HG02938 (cell line): ENCODE data around the gene BMPR1B.

ENCODE experiments used
- ATAC-seq: cut with Tn5 transposase; IDR thresholded peaks from one replicate; pipeline ENCODE4 v1.9.1; 2021; ENCODE audit warnings: mild to moderate bottlenecking, moderate library complexity; ENCODE audit not compliant: unreplicated experiment

Gene BMPR1B

DNA sequence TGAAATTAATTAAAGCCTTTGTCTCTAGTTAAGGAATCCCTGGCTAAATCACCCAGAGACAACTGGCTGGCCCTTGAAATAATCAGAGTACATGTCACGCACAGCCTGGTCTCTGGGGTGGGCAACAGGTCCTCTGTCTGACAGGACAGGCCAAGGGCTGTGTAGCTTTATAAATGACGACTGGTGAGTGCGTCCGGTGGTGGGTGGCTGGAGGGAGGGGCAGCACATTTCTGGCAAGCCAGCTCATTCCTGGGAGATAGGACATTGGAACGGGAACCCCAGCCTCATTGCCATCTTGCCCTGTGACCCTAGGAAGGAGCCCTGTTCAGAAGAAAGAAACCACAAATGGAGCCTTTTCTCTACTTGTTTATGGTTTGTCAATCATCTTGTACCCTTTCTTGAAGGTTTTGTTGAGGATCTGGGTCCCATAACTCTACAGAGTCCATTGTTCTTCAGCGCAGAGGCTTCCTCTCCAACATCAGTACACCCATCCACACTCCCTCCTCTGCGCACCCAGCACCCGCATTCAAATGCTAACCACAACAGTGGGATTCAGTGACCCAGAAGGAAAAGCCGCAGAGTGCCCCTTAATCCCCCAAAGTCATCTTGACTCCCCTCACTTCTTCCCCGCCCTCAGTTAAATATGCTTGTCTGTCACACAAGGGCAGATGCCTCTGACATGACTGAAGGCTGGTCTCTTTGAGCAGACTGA is 422.9 kb downstream of the BMPR1B start:
- ATAC-seq: no peak

DNA sequence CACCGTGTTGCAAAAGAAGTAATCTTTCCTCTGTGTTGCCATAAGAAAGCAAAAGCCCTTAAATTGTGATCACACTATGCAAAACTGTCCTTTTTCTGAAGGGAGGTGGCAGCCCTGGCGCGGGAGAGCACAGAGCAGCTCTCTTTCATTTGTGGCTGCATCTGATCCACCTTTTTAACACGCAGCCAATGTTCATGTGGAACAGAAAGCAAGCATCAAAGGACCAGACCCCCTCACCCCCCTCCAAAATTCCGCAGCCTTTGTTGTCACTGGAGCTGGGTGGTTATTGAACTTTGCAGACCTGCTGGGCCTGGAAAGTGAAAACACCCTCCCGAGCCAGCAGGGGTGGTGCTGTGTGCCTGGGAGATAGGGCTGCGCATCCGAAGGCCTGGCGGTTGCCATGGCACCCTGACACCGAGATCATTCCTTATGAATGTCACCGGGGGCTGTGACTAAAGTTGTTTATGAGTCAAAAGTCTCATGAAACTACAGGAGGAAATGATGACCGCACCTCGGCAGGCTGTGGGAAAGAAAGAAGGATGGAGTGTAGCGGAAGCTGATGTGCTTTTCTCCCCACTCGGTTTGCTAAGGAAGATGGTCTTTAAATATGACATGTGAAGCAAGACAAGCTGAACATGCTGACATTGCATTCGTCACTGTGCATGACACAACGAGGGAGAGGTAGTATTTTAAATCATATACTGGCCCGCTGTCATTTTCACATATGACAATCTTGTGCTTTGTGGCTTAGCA is 423.7 kb downstream of the BMPR1B start:
- ATAC-seq: no peak

DNA sequence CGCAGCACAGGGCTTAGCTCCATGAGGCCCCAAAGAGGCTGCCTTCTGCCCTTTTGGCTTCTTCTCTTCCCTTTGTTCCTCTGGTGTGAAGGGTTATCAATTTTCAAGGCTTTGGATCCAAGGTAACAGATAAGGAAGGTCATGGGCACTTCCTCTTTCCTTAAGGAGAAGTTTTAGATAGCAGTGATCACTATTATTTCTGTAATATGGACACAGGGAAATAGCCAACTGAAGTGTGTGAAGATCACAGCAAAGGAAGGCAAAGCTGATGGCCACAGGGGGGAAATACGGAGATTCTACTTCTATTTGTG is 424.2 kb downstream of the BMPR1B start:
- no peak for ATAC-seq

DNA sequence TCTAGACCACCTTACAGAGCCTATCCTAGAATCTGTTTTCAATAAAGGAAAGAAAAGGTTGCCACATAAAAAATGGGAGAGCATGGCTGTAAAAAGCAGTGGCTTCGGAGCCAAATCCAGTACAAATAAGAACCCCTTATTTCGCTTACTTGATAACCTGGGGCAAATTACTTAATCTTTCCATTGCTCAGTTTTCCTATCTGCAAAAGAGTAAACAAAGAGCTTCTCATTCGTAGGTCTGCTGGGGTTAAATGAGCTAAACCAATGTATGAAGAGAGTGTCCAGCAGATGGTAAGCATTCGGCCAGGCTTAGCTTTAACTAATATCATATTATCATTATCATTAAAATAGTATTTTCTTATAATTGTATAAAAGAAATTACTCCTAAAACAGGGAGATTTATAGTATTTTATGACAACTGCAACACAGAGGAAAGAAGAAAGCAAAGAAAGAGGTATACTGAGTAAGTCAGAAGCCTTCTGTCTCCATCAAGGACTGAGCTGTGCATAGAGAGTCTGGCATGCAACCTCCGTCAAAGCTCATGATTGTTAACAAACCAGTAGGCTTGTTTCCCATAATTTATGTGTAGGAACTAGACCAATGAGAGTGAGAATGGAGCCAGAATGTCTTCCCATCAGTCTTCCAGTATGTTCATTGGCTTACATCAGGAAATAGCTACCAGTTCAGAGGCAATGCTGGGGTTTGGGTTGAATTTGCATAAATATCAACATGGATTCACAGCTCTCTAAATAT is 426.1 kb downstream of the BMPR1B start:
- ATAC-seq: no peak

DNA sequence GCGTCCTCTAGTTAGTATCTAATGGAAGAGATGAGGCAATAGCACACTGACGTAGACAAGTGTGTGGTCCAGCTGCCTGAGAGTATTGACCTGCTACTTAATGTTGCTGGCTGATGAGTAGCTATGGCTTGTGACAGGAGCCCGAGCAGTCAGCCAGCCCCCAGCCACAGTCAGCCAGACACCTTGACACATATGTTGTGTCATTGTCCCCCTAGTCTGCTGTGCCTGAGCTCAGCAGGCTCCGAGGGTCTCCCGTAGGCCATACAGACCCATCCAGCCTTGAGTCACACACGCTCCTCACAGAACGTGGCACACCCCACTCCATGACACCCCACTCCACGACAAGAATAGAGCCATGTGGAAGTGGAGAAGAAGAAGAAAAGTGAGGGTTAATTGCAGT is 428.9 kb downstream of the BMPR1B start:
- ATAC-seq: no peak

DNA sequence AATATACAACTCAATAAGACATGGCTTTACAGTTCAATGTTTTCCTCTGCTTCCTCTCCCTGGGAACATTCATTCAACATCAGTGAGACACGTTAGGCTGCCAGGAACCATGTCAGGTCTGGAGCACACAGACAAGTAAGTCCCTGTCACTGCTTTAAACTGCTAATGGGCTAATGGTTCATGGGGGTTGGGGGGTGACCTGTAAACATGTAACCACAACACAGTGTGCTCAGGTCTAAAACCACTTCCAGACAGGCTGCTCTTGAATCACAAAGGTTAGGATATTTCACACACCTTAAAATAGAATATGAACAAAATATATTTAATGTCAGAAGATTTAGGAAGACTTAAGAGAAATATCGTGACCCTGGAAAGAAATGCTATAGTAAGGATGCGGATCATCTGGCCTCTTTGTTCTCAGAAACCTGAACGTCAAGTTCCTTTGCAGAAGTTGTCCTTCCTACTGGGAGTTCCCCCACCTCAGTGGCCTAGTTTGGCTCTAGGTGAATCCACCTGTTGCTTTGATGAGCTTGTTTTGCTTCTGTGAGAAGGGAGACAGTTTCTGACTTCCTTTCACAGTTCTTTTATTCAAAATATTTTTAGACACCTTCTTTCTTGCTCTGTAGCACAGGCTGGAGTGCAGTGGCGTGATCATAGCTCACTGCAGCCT is 431.1 kb downstream of the BMPR1B start:
- ATAC-seq: no peak

DNA sequence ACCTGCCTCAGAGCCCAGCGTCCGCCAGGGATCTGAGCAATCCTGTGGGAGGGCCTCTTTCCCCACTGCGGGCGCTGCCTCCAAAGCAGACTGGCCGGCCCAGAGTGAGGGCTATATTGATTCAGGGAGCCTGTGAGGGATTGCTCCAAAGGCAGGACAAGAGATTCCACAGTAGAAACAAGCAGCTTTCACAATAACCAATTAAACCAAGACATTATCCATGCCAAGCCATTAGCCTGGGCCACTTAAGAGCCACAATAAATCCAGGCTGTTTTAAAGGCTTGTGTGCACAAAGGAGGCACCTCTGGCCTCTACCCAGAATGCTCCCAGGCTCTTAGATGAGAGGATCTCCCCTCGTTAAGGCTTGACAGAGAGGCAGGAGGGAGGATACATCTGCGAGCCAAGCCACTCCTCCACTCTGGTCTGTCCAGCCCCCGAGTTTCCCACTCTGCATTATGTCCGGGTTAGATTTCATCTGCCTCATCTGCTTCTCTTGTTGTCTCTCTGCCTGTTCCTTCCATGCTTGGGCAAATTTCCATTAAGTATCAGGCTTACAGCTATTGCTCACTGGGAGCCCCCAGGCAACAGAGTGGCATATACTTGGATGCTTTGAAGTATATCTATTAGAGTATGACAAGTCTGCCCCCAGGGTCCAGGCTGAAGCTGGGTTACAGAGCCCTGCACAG is 433.1 kb downstream of the BMPR1B start:
- ATAC-seq: no peak

DNA sequence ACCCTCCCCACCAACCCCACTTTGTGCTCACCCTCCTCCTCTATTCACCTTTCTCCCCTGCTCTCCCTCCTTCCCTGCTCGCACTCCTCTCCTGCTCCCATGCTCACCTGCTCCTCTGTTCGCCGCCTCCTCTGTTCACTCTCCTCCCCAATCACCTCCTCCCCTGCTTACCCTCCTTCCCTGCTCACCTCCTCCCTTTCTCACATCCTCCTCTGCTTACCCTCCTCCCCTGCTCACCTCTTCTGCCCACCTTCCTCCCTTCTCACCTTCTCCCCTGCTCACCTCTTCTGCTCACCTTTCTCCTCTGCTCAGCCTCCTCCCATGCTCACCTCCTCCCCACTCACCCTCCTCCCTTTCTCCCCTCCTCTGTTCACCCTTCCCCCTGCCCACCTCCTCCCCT is 433.8 kb downstream of the BMPR1B start:
- ATAC-seq: no peak

DNA sequence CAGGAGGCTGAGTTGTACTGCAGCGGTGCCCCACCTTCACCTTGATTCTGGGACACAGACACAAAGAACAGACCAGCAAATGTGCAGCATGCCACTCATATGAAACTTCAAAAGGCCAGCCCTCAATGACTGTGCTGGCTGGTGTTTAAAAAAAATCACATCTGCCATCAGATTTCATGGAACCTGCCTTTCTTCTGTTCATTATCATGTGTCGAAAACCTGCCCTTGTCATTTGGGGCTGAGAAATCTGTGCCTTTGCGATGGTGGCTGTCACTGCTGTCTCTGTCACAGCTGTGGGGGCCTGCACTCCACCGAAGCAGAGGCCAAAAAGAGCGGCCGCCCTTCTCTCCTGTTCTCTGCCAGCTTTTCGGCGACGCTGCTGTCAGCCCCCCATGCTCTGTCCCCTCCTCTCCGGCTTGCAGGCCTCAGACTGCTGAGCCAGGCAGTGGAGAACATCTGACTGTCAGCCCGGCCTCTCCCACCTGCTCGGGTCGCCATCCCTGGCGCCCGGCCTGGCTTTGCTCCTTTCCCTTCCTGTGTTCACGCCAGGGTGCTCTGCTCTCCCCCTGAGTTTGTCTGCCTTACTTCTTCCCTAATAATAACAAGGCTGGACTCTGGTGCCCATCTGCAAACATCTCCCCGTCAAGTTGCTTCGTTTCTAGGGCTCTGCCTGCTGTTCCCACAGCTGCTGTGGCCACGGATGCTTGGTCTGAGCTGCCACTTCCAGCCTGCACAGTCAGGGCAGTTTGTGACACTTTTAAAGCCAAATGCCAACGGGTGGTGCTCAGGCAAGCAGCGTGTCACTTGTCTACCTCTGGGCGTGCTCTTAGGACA is 435.9 kb downstream of the BMPR1B start:
- ATAC-seq: no peak

DNA sequence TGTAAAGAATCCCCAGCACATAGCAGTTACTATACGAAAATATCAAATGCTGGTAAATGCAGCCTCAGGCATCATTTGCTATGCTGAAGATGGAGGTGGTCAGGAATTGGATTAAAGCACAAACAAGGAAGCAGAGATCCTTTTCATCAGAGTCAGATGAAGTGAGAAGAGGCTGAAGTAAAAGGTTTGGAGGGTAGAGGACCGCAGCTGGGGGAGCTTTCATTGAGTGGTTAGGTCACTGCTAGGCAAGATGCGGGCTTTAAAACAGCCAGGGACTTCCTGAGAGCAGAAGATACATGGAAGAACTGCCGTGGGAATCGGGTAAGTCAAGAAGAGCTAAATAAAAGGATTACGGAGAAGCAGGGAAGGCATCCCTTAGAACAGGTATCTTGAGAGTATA is 439.6 kb downstream of the BMPR1B start:
- no peak for ATAC-seq

DNA sequence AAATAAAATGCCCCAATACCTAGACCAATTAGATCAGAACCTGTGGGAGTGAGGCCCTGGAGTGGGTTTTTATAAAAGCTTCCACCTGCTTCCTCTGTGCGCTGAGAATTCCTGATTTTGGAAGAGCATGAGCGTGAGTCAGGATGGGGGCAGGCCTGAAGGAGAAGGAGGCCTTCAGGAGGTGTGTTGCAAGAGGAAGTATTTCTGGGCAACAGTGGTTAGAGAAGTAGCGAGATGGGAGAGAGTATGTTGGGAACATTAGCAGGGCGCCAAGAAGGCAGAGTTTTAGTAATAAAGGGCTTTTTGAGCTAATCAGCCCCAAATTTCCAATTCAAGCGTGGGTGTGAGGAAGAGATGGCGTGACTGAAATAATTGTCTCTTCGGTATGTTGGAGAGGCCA is 441.2 kb downstream of the BMPR1B start:
- no peak for ATAC-seq

DNA sequence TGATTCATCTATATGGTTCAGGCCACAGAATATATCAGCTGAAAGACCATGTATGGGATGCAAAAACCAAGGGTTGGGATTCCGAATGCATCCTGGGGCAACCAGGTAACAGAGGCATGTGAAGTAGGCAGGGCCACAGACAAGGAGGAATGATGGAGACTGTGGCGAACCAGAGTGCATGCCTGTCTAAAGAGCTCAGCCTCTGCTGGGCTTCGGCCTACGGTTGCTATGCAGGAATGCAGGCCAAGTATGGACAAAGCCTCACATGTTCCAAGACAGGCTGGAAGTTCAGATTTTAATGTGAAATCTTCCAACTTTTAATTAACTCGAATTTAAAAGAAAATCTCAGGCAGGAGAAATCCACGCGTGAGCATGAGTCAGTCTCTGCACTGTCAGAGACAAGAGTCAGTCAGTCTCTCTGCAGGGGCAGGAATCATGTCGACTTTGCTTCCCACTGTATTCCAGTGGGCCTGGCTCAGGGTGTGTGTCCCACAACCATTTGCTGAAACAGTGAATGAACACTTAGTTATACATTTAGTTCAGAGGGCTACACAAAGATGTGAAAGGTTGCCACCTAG is 446.6 kb downstream of the BMPR1B start:
- no peak for ATAC-seq

DNA sequence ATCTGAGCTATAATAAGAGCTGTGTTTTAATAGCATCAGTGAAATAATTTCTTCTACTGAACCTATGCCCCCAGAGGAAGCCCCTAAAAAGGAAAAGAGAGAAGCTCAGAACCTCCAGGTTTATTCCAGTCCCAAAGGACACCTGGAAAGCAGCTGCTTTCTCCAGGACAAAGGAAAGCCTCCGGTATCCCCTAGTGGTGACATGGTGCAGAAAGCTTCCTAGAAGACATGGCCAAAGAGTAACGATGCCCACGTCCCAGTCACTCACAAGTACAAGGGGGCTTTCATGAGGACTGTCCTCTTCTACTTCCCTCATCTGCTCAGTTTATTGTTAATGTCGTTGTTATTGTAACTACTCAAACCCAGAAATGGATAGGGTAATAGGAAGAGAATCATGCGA is 447.1 kb downstream of the BMPR1B start:
- no peak for ATAC-seq
